ENCODE data around the gene OR7C2. TPM values are rescaled to one million over a fixed set of nuclear protein-coding genes. Genes with fewer than 3 reads are reported as not detected.

The OR7C2 gene
- not detected in 2 replicates for total RNA-seq (2014; rRNA removed; shearing (Covaris generic))

DNA sequence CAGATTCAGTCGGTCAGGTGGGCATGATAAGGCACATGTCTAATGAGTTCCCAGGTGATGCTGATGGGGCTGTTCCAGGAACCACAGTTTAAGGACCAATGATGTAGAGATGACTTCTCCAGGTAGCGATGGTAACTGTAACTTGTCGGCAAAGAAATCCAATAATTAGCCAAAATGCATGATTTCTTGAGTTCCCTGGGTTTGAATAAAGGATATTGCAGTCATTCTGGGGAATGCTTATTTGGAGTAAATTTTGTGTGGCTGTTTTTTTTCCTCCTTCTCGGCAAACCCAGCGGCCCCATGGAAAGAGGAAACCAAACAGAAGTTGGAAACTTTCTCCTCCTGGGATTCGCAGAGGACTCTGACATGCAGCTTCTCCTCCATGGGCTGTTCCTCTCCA is at the start of gene OR7C2:
Gene OR7C2, plus strand, starts transcription at position 301 of the 400 bp plus-strand sequence. Its CDS starts 0 bp downstream, at position 301.

GRCh38 chr19:14979476-14980255 is 38.4 kb downstream of the OR7C2 start, which contains the start of gene SLC1A6:
Gene SLC1A6, minus strand, starts transcription at chr19:14979864. Its CDS starts 6,954 bp downstream, at chr19:14972910.

Other genes starting within 250 kb of the OR7C2 start
- 0.82 and 1.3 TPM in 2 replicates for gene ADGRE2, start 162.9 kb upstream of the OR7C2 start, total RNA-seq (2014; rRNA removed; shearing (Covaris generic))
- gene OR7A5, start 106.3 kb upstream of the OR7C2 start, total RNA-seq (2014; rRNA removed; shearing (Covaris generic)) = not detected in 2 replicates
- gene OR7C1, start 106.3 kb upstream of the OR7C2 start, total RNA-seq (2014; rRNA removed; shearing (Covaris generic)) = 0.30 TPM in 1 of 2 replicates, not detected in the other
- gene OR7A10, start 92.6 kb upstream of the OR7C2 start, total RNA-seq (2014; rRNA removed; shearing (Covaris generic)) = not detected in 2 replicates
- gene OR7A17, start 55.4 kb upstream of the OR7C2 start, total RNA-seq (2014; rRNA removed; shearing (Covaris generic)) = not detected in 2 replicates
- not detected in 2 replicates for gene SLC1A6, start 38.4 kb downstream of the OR7C2 start, total RNA-seq (2014; rRNA removed; shearing (Covaris generic))
- gene CASP14, start 108.0 kb downstream of the OR7C2 start, total RNA-seq (2014; rRNA removed; shearing (Covaris generic)) = not detected in 2 replicates
- gene OR1I1, start 140.7 kb downstream of the OR7C2 start, total RNA-seq (2014; rRNA removed; shearing (Covaris generic)) = 0.11 TPM in 1 of 2 replicates, not detected in the other
- 84.9 and 99.9 TPM in 2 replicates for gene SYDE1, start 165.9 kb downstream of the OR7C2 start, total RNA-seq (2014; rRNA removed; shearing (Covaris generic))

Data from A375 (cell line).